SK-N-SH treated with all-trans-retinoic acid at 6 μM for 48 hours (cell line): ENCODE results near the gene ANKRD55.

Experiments used
- CSDC2 ChIP-seq: fragments of 250-450 bp; sonication (Bioruptor Pico); IDR thresholded peaks from 2 replicates; pipeline ENCODE4 v1.5.0; 2020; ENCODE audit warnings: mild to moderate bottlenecking, moderate library complexity
- ISL1 ChIP-seq: fragments of 250-450 bp; sonication (Bioruptor Pico); IDR thresholded peaks from 2 replicates; pipeline ENCODE4 v2.1.2; 2022; ENCODE audit warnings: mild to moderate bottlenecking, moderate library complexity
- ZC3H10 ChIP-seq: fragments of 250-450 bp; sonication (Bioruptor Pico); IDR thresholded peaks from 2 replicates; pipeline ENCODE4 v1.5.1; 2021; ENCODE audit warnings: mild to moderate bottlenecking, moderate library complexity
- TF ChIP-seq, protein P1 (sequence below): fragments of 250-450 bp; sonication (Bioruptor Pico); IDR thresholded peaks from 2 replicates; pipeline ENCODE4 v1.8.0; 2020; ENCODE audit warnings: mild to moderate bottlenecking, moderate library complexity, borderline replicate concordance
- TF ChIP-seq, protein P2 (sequence below): fragments of 250-450 bp; sonication (Bioruptor Pico); IDR thresholded peaks from 2 replicates; pipeline ENCODE4 v1.5.0; 2020; ENCODE audit warnings: mild to moderate bottlenecking, moderate library complexity

DNA sequence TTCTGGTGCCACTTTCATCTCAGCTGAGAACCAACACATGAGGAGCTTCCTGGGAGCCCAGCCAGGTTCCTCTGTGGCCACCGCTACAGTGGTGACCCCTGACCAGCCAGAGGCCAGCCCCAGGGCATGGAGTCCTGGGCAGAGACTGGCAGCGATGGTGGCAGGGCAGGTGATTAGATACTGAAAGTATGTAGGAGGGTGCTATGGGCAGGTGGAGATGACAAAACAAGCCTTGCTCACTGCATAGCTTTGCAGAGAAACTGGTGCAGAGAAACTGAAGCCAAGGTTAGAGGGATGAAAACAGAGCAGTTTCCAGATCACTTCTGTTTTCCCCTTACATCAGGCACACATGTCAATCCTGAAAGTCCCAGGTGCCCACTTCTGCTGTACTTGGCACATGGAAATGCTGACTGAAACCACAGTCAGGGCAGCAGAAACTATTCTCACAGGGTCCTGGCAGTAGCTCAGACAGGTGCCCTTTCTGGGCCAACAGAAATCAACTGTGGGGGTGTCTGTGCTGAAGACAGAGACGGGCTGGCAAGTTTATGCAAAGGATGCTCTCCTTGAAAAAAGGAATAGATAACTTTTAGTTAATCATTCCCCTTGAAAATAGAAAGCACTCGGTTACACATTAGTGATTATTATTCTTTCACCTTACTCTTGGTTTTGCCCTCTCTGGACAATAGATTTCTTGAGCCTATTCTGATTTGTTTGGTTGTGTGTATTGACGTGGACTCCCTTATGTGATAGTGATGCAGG lies 90.3 kb downstream of the ANKRD55 start:
- TF ChIP-seq, protein P1, sequence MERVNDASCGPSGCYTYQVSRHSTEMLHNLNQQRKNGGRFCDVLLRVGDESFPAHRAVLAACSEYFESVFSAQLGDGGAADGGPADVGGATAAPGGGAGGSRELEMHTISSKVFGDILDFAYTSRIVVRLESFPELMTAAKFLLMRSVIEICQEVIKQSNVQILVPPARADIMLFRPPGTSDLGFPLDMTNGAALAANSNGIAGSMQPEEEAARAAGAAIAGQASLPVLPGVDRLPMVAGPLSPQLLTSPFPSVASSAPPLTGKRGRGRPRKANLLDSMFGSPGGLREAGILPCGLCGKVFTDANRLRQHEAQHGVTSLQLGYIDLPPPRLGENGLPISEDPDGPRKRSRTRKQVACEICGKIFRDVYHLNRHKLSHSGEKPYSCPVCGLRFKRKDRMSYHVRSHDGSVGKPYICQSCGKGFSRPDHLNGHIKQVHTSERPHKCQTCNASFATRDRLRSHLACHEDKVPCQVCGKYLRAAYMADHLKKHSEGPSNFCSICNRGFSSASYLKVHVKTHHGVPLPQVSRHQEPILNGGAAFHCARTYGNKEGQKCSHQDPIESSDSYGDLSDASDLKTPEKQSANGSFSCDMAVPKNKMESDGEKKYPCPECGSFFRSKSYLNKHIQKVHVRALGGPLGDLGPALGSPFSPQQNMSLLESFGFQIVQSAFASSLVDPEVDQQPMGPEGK (CRISPR knock-in tag) = no peak
- TF ChIP-seq CSDC2 (CRISPR knock-in tag) (no peak), ZC3H10 (no peak), ISL1 (CRISPR knock-in tag) (no peak)
- TF ChIP-seq, protein P2, sequence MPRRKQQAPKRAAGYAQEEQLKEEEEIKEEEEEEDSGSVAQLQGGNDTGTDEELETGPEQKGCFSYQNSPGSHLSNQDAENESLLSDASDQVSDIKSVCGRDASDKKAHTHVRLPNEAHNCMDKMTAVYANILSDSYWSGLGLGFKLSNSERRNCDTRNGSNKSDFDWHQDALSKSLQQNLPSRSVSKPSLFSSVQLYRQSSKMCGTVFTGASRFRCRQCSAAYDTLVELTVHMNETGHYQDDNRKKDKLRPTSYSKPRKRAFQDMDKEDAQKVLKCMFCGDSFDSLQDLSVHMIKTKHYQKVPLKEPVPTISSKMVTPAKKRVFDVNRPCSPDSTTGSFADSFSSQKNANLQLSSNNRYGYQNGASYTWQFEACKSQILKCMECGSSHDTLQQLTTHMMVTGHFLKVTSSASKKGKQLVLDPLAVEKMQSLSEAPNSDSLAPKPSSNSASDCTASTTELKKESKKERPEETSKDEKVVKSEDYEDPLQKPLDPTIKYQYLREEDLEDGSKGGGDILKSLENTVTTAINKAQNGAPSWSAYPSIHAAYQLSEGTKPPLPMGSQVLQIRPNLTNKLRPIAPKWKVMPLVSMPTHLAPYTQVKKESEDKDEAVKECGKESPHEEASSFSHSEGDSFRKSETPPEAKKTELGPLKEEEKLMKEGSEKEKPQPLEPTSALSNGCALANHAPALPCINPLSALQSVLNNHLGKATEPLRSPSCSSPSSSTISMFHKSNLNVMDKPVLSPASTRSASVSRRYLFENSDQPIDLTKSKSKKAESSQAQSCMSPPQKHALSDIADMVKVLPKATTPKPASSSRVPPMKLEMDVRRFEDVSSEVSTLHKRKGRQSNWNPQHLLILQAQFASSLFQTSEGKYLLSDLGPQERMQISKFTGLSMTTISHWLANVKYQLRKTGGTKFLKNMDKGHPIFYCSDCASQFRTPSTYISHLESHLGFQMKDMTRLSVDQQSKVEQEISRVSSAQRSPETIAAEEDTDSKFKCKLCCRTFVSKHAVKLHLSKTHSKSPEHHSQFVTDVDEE (CRISPR knock-in tag) = no peak
